HTR-8/SVneo (cell line): ENCODE results near the gene KRT33B.
"Not testable (repeated sequence)": the region's sequence is repeated elsewhere in the genome, so short reads cannot be mapped to it uniquely, and the experiment has no call there.

Experiments used
- DNase-seq: peaks from one replicate; pipeline ENCODE4 v3.0.0; 2011; ENCODE audit warnings: low spot score, mixed read lengths; ENCODE audit not compliant: insufficient read length
- FAIRE-seq: peaks from 2 replicates; lab custom pipeline; 2011; peaks lifted over from hg19 to GRCh38; lab: Jason Lieb, UNC

Gene KRT33B

GRCh38 chr17:41369713-41370112 lies at the start of gene KRT33B:
TSS of gene KRT33B (minus strand) at chr17:41369813. CDS start at chr17:41369750, 63 bp downstream.
- FAIRE-seq (no peak), DNase-seq (no peak)

GRCh38 chr17:41418116-41418860 lies 48.7 kb upstream of the KRT33B start:
- no peak for DNase-seq
- no peak for FAIRE-seq

GRCh38 chr17:41417576-41418015 lies 48.0 kb upstream of the KRT33B start:
- DNase-seq (no peak), FAIRE-seq (peak; percentile 42)

- FAIRE-seq (no peak), DNase-seq (no peak)
Measured at GRCh38 chr17:41417127-41417526, 47.5 kb upstream of the KRT33B start.

- FAIRE-seq, result no peak
- DNase-seq, result no peak
Measured at GRCh38 chr17:41416479-41416878, 46.9 kb upstream of the KRT33B start.

GRCh38 chr17:41415833-41416335 lies 46.3 kb upstream of the KRT33B start:
- DNase-seq, result no peak
- FAIRE-seq, result peak; percentile 55

GRCh38 chr17:41415411-41415810 lies 45.8 kb upstream of the KRT33B start:
- FAIRE-seq, result no peak
- no peak for DNase-seq

- no peak for DNase-seq
- no peak for FAIRE-seq
Measured at GRCh38 chr17:41413982-41414381, 44.4 kb upstream of the KRT33B start.

- FAIRE-seq, result peak; percentile 40
- no peak for DNase-seq
Measured at GRCh38 chr17:41413353-41413957, 43.8 kb upstream of the KRT33B start.

- FAIRE-seq (peak; percentile 36), DNase-seq (no peak)
Measured at GRCh38 chr17:41411072-41411840, 41.6 kb upstream of the KRT33B start.

- no peak for DNase-seq
- FAIRE-seq, result no peak
Measured at GRCh38 chr17:41407226-41407625, 37.6 kb upstream of the KRT33B start.

- FAIRE-seq, result peak; percentile 4
- no peak for DNase-seq
Measured at GRCh38 chr17:41406205-41406604, 36.6 kb upstream of the KRT33B start.

GRCh38 chr17:41404024-41404671 lies 34.5 kb upstream of the KRT33B start:
- FAIRE-seq (peak; percentile 51), DNase-seq (peak; percentile 88)

- FAIRE-seq, result peak; percentile 96
- DNase-seq, result no peak
Measured at GRCh38 chr17:41403404-41404023, 33.9 kb upstream of the KRT33B start.

- FAIRE-seq (peak; percentile 63), DNase-seq (no peak)
Measured at GRCh38 chr17:41402161-41402560, 32.5 kb upstream of the KRT33B start.

- DNase-seq, result no peak
- no peak for FAIRE-seq
Measured at GRCh38 chr17:41396996-41397660, 27.5 kb upstream of the KRT33B start, which contains the start of gene KRT31. TSS of gene KRT31 (minus strand) at chr17:41397608. CDS start at chr17:41397539, 69 bp downstream.

- DNase-seq, result no peak
- FAIRE-seq, result no peak
Measured at GRCh38 chr17:41396340-41396739, 26.7 kb upstream of the KRT33B start.

GRCh38 chr17:41395611-41396010 lies 26.0 kb upstream of the KRT33B start:
- no peak for FAIRE-seq
- DNase-seq, result no peak

GRCh38 chr17:41395044-41395443 lies 25.4 kb upstream of the KRT33B start:
- FAIRE-seq, result not testable (repeated sequence)

More at GRCh38 chr17:41395044-41395443, 25.4 kb upstream of the KRT33B start:
- DNase-seq, result not testable (repeated sequence)
